Gastroesophageal sphincter (tissue), 3 donors: ENCODE data around the gene KCNH4.

Source experiments
- POLR2A ChIP-seq, 2 donors: fragments of 450-650 bp; IDR thresholded peaks; one replicate each; pipeline ENCODE4 v1.6.1; 2017; ENCODE audit warnings: antibody characterized with exemption in 2 of 2, mild to moderate bottlenecking in 2 of 2, moderate library complexity in 1 of 2
- TF ChIP-seq, protein P1 (sequence below), 4 experiments: fragments of 200-600 bp in 2 of 4; fragments of 450-650 bp in 2 of 4; sonication (generic) in 1 of 4; IDR thresholded peaks; one replicate each; pipeline ENCODE4 v1.5.1; 2017 to 2019; ENCODE audit warnings: antibody characterized with exemption in 4 of 4, mild to moderate bottlenecking in 2 of 4, moderate library complexity in 2 of 4

GRCh38 chr17:42111871-42112551, 68.9 kb downstream of the KCNH4 start:
- TF ChIP-seq, protein P1, sequence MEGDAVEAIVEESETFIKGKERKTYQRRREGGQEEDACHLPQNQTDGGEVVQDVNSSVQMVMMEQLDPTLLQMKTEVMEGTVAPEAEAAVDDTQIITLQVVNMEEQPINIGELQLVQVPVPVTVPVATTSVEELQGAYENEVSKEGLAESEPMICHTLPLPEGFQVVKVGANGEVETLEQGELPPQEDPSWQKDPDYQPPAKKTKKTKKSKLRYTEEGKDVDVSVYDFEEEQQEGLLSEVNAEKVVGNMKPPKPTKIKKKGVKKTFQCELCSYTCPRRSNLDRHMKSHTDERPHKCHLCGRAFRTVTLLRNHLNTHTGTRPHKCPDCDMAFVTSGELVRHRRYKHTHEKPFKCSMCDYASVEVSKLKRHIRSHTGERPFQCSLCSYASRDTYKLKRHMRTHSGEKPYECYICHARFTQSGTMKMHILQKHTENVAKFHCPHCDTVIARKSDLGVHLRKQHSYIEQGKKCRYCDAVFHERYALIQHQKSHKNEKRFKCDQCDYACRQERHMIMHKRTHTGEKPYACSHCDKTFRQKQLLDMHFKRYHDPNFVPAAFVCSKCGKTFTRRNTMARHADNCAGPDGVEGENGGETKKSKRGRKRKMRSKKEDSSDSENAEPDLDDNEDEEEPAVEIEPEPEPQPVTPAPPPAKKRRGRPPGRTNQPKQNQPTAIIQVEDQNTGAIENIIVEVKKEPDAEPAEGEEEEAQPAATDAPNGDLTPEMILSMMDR (IDR thresholded peaks at IDR 0.05), result no peak
- no peak for TF ChIP-seq POLR2A (IDR thresholded peaks at IDR 0.05)
